ENCODE measurements around the gene ALG6. TPM values are rescaled to one million over a fixed set of nuclear protein-coding genes. Genes with fewer than 3 reads are reported as not detected.
"Not testable (repeated sequence)": the region's sequence is repeated elsewhere in the genome, so short reads cannot be mapped to it uniquely, and the experiment has no call there.

Gene ALG6
- total RNA-seq, 2 donors from 2014 or later: 18.1 to 20.4 TPM

GRCh38 chr1:63468683-63469082, 101.3 kb downstream of the ALG6 start:
- H3K27me3 Mint-ChIP-seq; H3K9me3 Mint-ChIP-seq; H3K27ac Mint-ChIP-seq; ATAC-seq (replicated peaks); H3K4me1 Mint-ChIP-seq; H3K4me3 Mint-ChIP-seq: not testable (repeated sequence)
- peaks cover 10% of the 10 kb centered on the region for H3K36me3 Mint-ChIP-seq (ENCODE audit: low read depth)

DNA sequence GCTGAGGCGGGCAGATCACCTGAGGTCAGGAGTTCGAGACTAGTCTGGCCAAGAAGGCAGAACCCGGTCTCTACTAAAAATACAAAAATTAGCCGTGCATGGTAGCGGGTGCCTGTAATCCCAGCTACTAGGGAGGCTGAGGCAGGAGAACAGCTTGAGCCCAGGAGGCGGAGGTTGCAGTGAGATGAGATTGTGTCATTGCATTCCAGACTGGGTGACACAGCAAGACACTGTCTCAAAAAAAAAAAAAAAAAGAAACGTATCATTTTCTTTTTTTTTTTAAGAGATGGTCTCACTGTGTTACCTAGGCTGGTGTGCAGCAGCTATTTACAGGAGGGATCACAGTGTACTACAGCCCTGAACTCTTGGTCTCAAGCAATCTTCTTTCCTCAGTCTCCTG, 108.3 kb downstream of the ALG6 start:
- Mint-ChIP-seq H3K27me3 (no peaks in the 10 kb centered on the region), H3K36me3 (ENCODE audit: low read depth) (peaks cover 19% of the 10 kb centered on the region), H3K9me3 (no peaks in the 10 kb centered on the region)

GRCh38 chr1:63480057-63480456, 112.6 kb downstream of the ALG6 start:
- no peak overlapping the region for H3K4me3 Mint-ChIP-seq
- no peaks in the 10 kb centered on the region for H3K4me1 Mint-ChIP-seq
- peaks cover 25% of the 10 kb centered on the region for H3K36me3 Mint-ChIP-seq (ENCODE audit: low read depth)
- ATAC-seq (replicated peaks): no peak
- no peaks in the 10 kb centered on the region for H3K9me3 Mint-ChIP-seq
- H3K27me3 Mint-ChIP-seq: no peaks in the 10 kb centered on the region
- H3K27ac Mint-ChIP-seq: no peak overlapping the region

More for the DNA sequence above, 108.3 kb downstream of the ALG6 start:
- H3K27ac Mint-ChIP-seq: no peak overlapping the region
- H3K4me1 Mint-ChIP-seq: no peaks in the 10 kb centered on the region
- ATAC-seq (replicated peaks): no peak
- no peak overlapping the region for H3K4me3 Mint-ChIP-seq

GRCh38 chr1:63486629-63487028, 119.2 kb downstream of the ALG6 start:
- Mint-ChIP-seq H3K27me3 (no peaks in the 10 kb centered on the region), H3K27ac (no peak overlapping the region), H3K36me3 (ENCODE audit: low read depth) (peaks cover 20% of the 10 kb centered on the region), H3K4me1 (no peaks in the 10 kb centered on the region), H3K4me3 (no peak overlapping the region), H3K9me3 (no peaks in the 10 kb centered on the region)
- ATAC-seq (replicated peaks): no peak

DNA sequence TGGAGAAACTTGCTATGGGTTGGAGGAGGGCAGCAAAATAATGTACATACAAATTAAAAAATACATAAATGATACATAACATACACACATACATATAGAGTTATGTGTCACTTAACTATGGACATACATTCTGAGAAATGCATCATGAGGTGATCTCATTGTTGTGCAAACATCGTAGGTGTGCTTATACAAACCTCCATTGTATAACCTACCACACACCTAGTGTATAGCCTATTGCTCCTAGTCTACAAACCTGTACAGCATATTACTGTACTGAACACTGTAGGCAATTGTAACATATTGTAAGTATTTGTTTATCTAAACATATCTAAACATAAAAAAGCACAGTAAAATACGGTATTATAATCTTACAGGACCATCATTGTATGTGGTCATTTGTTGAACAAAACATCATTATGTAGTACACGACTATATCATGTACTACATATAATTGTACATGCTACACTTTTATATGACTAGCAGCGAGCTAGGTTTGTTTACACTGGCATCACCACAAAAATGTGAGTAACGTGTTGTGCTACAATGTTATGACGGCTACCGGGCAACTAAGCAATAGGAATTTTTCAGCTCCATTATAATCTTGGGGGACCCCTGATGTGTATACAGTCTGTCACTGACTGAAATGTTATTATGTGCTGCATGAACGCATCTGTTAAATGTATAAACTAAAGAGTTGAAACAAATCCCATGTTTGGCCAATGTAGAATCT, 120.1 kb downstream of the ALG6 start:
- Mint-ChIP-seq H3K4me3 (no peak overlapping the region), H3K4me1 (peaks cover 2% of the 10 kb centered on the region), H3K9me3 (no peaks in the 10 kb centered on the region), H3K36me3 (ENCODE audit: low read depth) (peaks cover 20% of the 10 kb centered on the region), H3K27me3 (no peaks in the 10 kb centered on the region), H3K27ac (no peak overlapping the region)
- ATAC-seq (replicated peaks): no peak

Other genes starting within 250 kb of the ALG6 start
- not detected for gene FOXD3, start 45.1 kb upstream of the ALG6 start, total RNA-seq
- gene ITGB3BP, start 155.6 kb downstream of the ALG6 start, total RNA-seq: 10 to 100 TPM; 46.4 to 55.2 TPM
- 10 to 100 TPM in 1 of 2 donors, 1 to 10 TPM in 1; 9.7 to 10.5 TPM for gene EFCAB7, start 155.9 kb downstream of the ALG6 start, total RNA-seq
- 10 to 100 TPM; 34.8 to 42.7 TPM for gene PGM1, start 225.8 kb downstream of the ALG6 start, total RNA-seq